GM10847 (cell line): ENCODE results near the gene CLCN7.

Source experiments
- POLR2A ChIP-seq: IDR thresholded peaks from 2 replicates; pipeline ENCODE4 v1.6.1; 2011; ENCODE audit not compliant: insufficient read length; ENCODE audit errors: extremely low read depth

Gene CLCN7

DNA sequence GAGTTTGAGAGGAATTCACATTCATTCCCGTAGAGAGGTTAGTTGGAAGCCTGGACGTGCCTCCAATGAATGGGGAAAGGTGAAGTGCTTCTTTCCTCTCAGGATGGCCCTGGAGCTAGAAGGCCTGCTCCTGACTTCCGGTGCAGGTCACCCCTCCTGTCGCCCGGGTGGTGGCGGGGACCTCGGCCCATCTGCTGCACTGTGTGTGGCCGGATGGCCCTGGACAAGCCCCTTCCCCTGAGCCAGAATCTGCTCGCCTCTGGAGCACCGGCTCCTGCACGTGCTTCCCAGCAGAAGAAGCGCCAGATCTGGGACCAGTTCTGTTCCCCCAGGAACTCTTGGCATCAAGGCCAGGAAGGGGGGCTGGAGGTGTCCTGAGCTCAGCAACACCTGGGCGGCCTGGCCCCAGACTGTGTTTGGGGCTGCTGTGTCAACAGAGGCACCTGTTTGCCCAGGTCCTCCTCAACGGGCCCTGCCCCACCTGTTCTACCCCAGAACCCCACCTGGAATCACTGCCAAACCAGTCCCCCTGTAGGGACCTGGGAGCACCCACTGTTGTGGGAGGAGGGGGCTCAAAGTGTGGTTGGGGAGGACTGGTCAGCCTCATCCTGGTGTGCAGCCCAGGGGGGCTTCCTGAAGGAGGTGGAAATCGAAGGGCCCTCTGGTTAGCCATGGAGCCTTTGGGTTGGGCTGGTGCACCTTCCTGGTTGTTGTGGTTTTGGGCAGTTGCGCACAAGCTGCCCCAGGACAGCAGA is 49.0 kb downstream of the CLCN7 start:
- no peak for TF ChIP-seq POLR2A

GRCh38 chr16:1424028-1424427 is 50.8 kb downstream of the CLCN7 start:
- no peak for TF ChIP-seq POLR2A

DNA sequence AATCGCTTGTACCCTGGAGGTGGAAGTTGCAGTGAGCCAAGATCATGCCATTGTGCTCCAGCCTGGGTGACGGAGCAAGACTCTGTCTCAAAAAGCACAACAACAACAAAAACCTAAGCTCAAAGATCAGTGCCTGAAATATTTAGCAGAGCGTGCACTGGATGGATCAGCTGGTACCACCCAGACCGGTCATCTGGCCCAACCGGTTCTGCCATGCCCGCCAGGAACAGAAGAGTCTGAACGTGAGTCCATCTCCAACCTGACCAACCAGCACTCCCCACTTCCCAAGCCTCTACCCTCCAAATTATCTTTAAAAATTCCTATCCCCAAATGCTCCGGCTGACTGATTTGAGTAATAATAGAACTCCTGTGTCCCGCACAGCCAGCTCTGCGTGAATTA is 52.8 kb downstream of the CLCN7 start:
- no peak for TF ChIP-seq POLR2A

DNA sequence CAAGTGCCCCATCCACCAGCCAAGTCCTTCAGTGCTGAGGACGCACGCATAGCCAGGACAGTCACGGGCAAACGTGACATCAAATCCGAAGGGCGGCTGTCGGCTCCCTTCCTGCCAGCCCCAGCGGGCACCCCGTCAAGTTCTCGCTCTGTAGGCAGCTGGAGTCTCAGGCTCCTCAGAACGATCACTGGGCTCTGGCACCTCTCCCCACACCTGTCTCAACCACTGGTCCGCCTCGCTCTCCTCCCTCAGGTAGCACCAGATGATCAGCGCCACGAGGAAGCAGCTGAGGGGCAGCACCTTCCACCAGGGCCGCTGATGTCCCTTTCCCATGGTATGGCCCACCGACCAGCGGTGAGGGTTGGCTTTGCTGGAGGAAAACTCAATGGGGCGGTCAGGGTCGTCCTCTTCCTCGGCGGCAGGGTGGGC is 54.7 kb downstream of the CLCN7 start:
- TF ChIP-seq POLR2A = no peak

DNA sequence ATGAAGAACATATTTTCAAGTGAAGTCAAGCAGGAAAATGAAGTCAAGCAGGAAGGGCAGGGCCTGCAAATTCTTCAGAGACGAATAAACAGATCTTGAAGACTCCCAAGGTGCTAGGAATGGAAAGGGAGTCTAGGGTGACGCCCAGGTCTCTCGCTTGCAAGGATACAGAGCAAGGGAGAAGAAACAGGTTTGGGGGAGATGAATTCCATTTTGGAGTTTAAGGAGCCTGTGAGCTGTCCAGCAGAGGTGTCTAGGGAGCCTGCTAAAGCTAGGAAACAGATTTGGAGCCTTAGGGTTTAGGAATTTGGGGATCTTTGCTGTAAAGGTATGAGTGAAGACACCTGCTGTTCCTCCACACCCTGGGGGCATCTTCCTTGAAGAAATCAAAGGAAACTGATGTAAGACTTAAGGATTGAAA is 58.3 kb downstream of the CLCN7 start:
- TF ChIP-seq POLR2A = no peak

GRCh38 chr16:1414532-1415260 is 60.1 kb downstream of the CLCN7 start, which contains the start of gene UNKL:
UNKL (minus strand) TSS chr16:1414704; CDS start chr16:1414691, 13 bp downstream.
- peak; percentile 43 for TF ChIP-seq POLR2A

DNA sequence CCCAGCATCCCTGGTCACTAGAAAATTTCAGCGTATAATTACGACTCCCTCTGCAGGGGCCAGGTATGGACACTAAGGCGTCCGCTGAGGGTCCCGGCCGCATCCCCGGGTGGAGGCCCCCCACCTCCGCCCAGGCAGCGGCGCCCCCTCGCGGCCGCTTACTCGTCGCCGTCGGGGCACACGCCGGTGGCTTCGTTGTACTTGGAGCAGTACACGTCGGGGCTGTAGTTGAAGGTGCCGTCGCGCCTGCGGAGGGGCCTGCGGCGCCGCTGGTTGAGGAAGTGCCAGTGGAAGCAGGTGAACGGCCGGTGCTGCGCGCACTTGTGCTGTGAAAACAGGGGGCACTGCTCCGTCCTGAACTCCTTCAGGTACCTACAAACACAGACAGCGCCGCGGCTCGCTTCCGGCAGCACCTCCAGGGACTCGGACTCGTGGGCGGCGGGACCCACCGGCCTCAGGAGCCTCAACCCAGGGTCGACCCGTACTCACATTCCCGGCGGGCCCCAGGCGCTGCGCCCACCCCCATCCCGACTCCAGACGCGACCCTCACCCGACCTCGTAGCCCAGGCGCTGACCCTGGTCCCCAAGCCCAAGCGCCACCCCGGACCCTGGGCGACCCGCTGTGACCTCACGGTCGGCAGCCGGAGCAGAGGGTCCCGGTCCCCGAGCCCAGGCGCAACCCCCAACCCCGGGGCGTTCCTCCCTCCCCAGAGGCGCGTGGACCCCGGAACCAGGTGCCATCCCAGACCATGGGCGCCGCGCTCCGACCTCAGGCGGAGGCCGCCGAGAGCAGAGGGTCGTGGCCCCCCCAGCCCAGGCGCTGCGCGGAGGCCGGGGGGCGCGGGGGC is 60.9 kb downstream of the CLCN7 start:
- TF ChIP-seq POLR2A = no peak

DNA sequence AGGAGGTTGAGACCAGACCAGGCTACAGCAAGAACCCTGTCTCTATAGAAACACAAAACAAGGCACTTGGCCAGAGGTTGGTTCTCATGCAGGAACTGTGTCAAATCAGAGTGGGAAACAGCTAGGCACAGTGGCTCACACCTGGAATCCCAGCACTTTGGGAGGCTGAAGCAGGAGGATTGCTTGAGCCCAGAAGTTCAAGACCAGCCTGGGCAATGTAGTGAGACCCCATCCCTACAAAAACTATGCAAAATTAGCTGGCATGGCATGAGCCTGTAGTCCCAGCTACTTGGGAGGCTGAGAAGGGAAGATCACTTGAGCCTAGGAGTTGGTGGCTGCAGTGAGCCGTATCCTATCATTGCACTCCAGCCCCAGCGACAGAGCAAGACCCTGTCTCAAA is 62.0 kb downstream of the CLCN7 start:
- no peak for TF ChIP-seq POLR2A

- TF ChIP-seq POLR2A = no peak
These were observed 66.5 kb downstream of the CLCN7 start for GRCh38 chr16:1408171-1408837.

- no peak for TF ChIP-seq POLR2A
These were observed 67.1 kb downstream of the CLCN7 start for GRCh38 chr16:1407753-1408152.

GRCh38 chr16:1403733-1404132 is 71.1 kb downstream of the CLCN7 start:
- TF ChIP-seq POLR2A = no peak

DNA sequence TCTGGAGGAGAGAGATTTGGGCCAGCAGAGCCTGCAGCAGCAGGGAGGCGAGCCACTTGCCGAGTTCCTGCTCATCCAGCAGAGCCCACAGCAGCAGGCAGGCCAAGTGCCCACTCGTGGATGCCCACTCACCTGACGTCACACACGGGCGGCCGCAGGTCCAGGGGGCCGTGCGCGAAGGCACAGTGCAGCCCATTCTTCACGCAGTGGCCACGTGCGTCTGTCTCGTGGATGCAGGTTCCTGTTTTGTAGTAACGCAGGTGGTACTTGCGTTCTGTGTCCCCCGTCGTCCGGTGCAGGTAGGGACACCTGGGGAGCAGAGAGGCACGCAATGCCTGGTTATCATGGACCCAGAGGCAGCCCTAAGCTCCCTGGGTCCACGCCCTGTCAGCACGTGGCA is 71.8 kb downstream of the CLCN7 start:
- no peak for TF ChIP-seq POLR2A

DNA sequence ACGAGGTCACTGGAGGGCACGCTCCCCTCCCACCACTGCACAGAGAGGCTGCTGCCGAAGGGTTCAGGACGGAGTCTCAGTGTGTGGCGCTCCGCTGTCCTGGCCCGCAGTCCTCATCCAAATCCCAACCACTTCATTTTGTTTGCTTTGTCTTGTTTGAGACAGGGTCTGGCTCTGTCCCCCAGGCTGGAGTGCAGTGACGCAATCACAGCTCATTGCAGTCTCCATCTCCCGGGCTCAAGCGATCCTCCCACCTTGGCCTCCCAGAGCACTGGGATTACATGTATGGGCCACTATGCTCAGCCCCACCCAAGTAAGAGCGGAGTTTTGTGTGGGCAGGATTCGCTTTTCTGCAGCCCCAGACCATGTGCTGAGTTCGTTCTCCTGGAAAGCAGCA is 73.1 kb downstream of the CLCN7 start:
- no peak for TF ChIP-seq POLR2A

GRCh38 chr16:1401061-1401757 is 73.6 kb downstream of the CLCN7 start:
- no peak for TF ChIP-seq POLR2A
